ENCODE results near the gene ATP2C2. TPM values are rescaled to one million over a fixed set of nuclear protein-coding genes. Genes with fewer than 3 reads are reported as not detected.

Gene ATP2C2
- total RNA-seq, 1 donor = not detected

DNA sequence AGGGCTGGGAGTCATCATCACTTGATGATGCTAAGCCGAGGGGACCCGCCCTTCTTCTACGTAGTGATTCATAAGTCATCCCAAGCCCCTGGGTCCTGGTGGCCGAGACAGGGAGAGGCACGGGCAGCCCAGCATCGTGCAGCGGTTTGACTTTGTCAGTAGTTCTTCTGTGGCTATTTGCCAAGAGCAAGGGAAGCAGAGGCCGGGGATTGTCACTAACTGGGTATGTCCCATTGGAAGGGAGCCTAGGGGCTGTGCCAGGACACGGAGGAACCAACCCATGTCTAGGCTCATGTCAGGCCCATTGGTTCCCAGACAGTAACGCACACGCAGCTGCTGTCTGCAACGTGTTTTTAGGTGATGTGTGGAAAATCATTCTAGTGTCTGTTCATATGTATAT is 58.5 kb downstream of the ATP2C2 start:
- no peak for DNase-seq (ENCODE audit: insufficient read length, low spot score, missing footprints)
- Histone ChIP-seq H3K4me2 (ENCODE audit: insufficient read depth, low read length) (no peak overlapping the region), H3K4me3 (ENCODE audit: insufficient read depth, low read length) (no peak overlapping the region), H3K9me3 (ENCODE audit: low read depth, low read length) (no peaks in the 10 kb centered on the region), H4K20me1 (ENCODE audit: insufficient read depth, low read length) (no peaks in the 10 kb centered on the region), H3K36me3 (ENCODE audit: insufficient read depth, low read length) (no peaks in the 10 kb centered on the region), H3K27ac (ENCODE audit: low read depth, low read length) (no peak overlapping the region), H3K4me1 (ENCODE audit: insufficient read depth, low read length) (no peaks in the 10 kb centered on the region), H2AFZ (ENCODE audit: low read length) (no peak overlapping the region), H3K79me2 (ENCODE audit: insufficient read depth, low read length) (no peaks in the 10 kb centered on the region), H3K27me3 (ENCODE audit: insufficient read depth, low read length) (peaks cover 35% of the 10 kb centered on the region)
- TF ChIP-seq CTCF (IDR thresholded peaks at IDR 0.05; ENCODE audit: extremely low read depth, low read depth, low read length) = no peak

- no peaks in the 10 kb centered on the region for H4K20me1 ChIP-seq (ENCODE audit: insufficient read depth, low read length)
Measured at GRCh38 chr16:84427553-84427952, 59.2 kb downstream of the ATP2C2 start.

GRCh38 chr16:84430860-84431259 is 62.5 kb downstream of the ATP2C2 start:
- Histone ChIP-seq H3K27me3 (ENCODE audit: insufficient read depth, low read length) (peaks cover 36% of the 10 kb centered on the region), H3K9me3 (ENCODE audit: low read depth, low read length) (no peaks in the 10 kb centered on the region), H4K20me1 (ENCODE audit: insufficient read depth, low read length) (no peaks in the 10 kb centered on the region), H3K4me2 (ENCODE audit: insufficient read depth, low read length) (no peak overlapping the region), H3K27ac (ENCODE audit: low read depth, low read length) (no peak overlapping the region), H3K36me3 (ENCODE audit: insufficient read depth, low read length) (no peaks in the 10 kb centered on the region), H3K4me3 (ENCODE audit: insufficient read depth, low read length) (no peak overlapping the region), H3K4me1 (ENCODE audit: insufficient read depth, low read length) (no peaks in the 10 kb centered on the region), H2AFZ (ENCODE audit: low read length) (no peak overlapping the region), H3K79me2 (ENCODE audit: insufficient read depth, low read length) (no peaks in the 10 kb centered on the region)
- no peak for TF ChIP-seq CTCF (IDR thresholded peaks at IDR 0.05; ENCODE audit: extremely low read depth, low read depth, low read length)
- peak; percentile 51 for DNase-seq (ENCODE audit: insufficient read length, low spot score, missing footprints)

More at GRCh38 chr16:84427553-84427952, 59.2 kb downstream of the ATP2C2 start:
- Histone ChIP-seq H3K36me3 (ENCODE audit: insufficient read depth, low read length) (no peaks in the 10 kb centered on the region), H3K4me3 (ENCODE audit: insufficient read depth, low read length) (no peak overlapping the region), H3K4me2 (ENCODE audit: insufficient read depth, low read length) (no peak overlapping the region), H3K9me3 (ENCODE audit: low read depth, low read length) (no peaks in the 10 kb centered on the region), H3K27ac (ENCODE audit: low read depth, low read length) (no peak overlapping the region), H3K27me3 (ENCODE audit: insufficient read depth, low read length) (peaks cover 35% of the 10 kb centered on the region), H3K4me1 (ENCODE audit: insufficient read depth, low read length) (no peaks in the 10 kb centered on the region), H3K79me2 (ENCODE audit: insufficient read depth, low read length) (no peaks in the 10 kb centered on the region), H2AFZ (ENCODE audit: low read length) (no peak overlapping the region)
- no peak for TF ChIP-seq CTCF (IDR thresholded peaks at IDR 0.05; ENCODE audit: extremely low read depth, low read depth, low read length)
- no peak for DNase-seq (ENCODE audit: insufficient read length, low spot score, missing footprints)

DNA sequence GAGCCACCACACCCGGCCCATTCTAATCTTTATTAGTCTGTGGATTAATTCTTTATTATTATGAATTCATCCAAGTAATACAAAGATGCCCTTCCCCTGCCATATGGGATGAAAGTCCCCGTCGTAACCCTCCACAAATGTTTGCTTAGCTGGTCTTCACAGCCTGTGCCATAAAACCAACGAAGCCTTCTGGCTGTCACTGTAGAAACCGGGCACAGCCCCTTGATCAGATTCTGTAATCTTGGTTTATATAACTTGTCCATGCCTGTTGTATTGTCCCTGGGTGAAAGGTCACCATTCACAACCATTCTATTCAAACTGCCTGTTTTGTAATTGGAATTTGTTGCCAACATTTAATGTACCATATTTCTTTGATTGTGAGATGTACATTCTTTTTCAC is 66.5 kb downstream of the ATP2C2 start:
- Histone ChIP-seq H3K27me3 (ENCODE audit: insufficient read depth, low read length) (peaks cover 27% of the 10 kb centered on the region), H3K4me3 (ENCODE audit: insufficient read depth, low read length) (no peak overlapping the region), H2AFZ (ENCODE audit: low read length) (no peak overlapping the region), H4K20me1 (ENCODE audit: insufficient read depth, low read length) (no peaks in the 10 kb centered on the region), H3K36me3 (ENCODE audit: insufficient read depth, low read length) (no peaks in the 10 kb centered on the region), H3K79me2 (ENCODE audit: insufficient read depth, low read length) (no peaks in the 10 kb centered on the region), H3K27ac (ENCODE audit: low read depth, low read length) (no peak overlapping the region), H3K4me2 (ENCODE audit: insufficient read depth, low read length) (no peak overlapping the region), H3K9me3 (ENCODE audit: low read depth, low read length) (no peaks in the 10 kb centered on the region), H3K4me1 (ENCODE audit: insufficient read depth, low read length) (no peaks in the 10 kb centered on the region)
- no peak for TF ChIP-seq CTCF (IDR thresholded peaks at IDR 0.05; ENCODE audit: extremely low read depth, low read depth, low read length)
- DNase-seq (ENCODE audit: insufficient read length, low spot score, missing footprints) = no peak

Measured in osteoblast (primary cell).